Neuronal stem cell (in vitro differentiated cells): ENCODE measurements around the gene TMEM132C.

Source experiments
- DNase-seq: peaks from one replicate; pipeline ENCODE4 v3.0.0-alpha.2; 2013; ENCODE audit warnings: low spot score
- H2AFZ ChIP-seq: one replicate; pipeline ENCODE4 v1.6.1; 2013; ENCODE audit warnings: mild to moderate bottlenecking, low read length, inconsistent platforms
- H2AK5ac ChIP-seq: 2 replicates; pipeline ENCODE4 v1.6.1; 2013; ENCODE audit warnings: low read depth, mild to moderate bottlenecking, inconsistent platforms, low read length, moderate library complexity, mixed read lengths
- H2BK120ac ChIP-seq: 2 replicates; pipeline ENCODE4 v1.6.1; 2013; ENCODE audit warnings: low read depth, mild to moderate bottlenecking, inconsistent platforms, low read length, moderate library complexity, mixed read lengths
- H2BK12ac ChIP-seq: one replicate; pipeline ENCODE4 v1.6.1; 2013; ENCODE audit warnings: low read length, inconsistent platforms
- H2BK15ac ChIP-seq: 2 replicates; pipeline ENCODE4 v1.6.1; 2013; ENCODE audit warnings: mild to moderate bottlenecking, low read length, inconsistent platforms, mixed read lengths
- H2BK5ac ChIP-seq: one replicate; pipeline ENCODE4 v1.6.1; 2013; ENCODE audit warnings: inconsistent platforms, mild to moderate bottlenecking, low read length, moderate library complexity
- H3K14ac ChIP-seq: one replicate; pipeline ENCODE4 v1.6.1; 2013; ENCODE audit warnings: low read length, inconsistent platforms
- H3K18ac ChIP-seq: 2 replicates; pipeline ENCODE4 v1.6.1; 2013; ENCODE audit warnings: low read length, inconsistent platforms
- H3K23ac ChIP-seq: 2 replicates; pipeline ENCODE4 v1.6.1; 2013; ENCODE audit warnings: low read depth, mild to moderate bottlenecking, mixed read lengths, low read length, inconsistent platforms; ENCODE audit not compliant: poor library complexity
- H3K27ac ChIP-seq: replicated peaks from 3 replicates; pipeline ENCODE4 v1.5.1; 2013; ENCODE audit warnings: low read length, inconsistent platforms
- H3K27me3 ChIP-seq, 3 experiments: 2 replicates each; pipeline ENCODE4 v1.6.1; 2013; ENCODE audit warnings: low read length in 3 of 3, mild to moderate bottlenecking in 2 of 3, inconsistent platforms in 1 of 3, low read depth in 1 of 3, mixed read lengths in 1 of 3, moderate library complexity in 1 of 3; ENCODE audit not compliant: control insufficient read depth in 3 of 3, insufficient read depth in 3 of 3
- H3K36me3 ChIP-seq, 2 donors: replicated peaks in 1 of 2; 2 replicates each; pipeline ENCODE4 v1.6.1; 2013; ENCODE audit warnings: low read length in 2 of 2; ENCODE audit not compliant: control insufficient read depth in 2 of 2, insufficient read depth in 2 of 2
- H3K4ac ChIP-seq: 2 replicates; pipeline ENCODE4 v1.6.1; 2013; ENCODE audit warnings: inconsistent platforms, mild to moderate bottlenecking, low read length, moderate library complexity
- H3K4me1 ChIP-seq, 2 donors: 1 replicate in 1 of 2; 2 replicates in 1 of 2; pipeline ENCODE4 v1.6.1; 2013; ENCODE audit warnings: low read length in 2 of 2, low read depth in 1 of 2; ENCODE audit not compliant: control insufficient read depth in 2 of 2, insufficient read depth in 1 of 2
- H3K4me2 ChIP-seq: one replicate; pipeline ENCODE4 v1.6.1; 2013; ENCODE audit warnings: mild to moderate bottlenecking, low read length, inconsistent platforms; ENCODE audit not compliant: insufficient read depth, poor library complexity, severe bottlenecking
- H3K4me3 ChIP-seq, 2 donors: 2 replicates each; pipeline ENCODE4 v1.5.1; 2013; ENCODE audit warnings: low read length in 2 of 2, mild to moderate bottlenecking in 2 of 2, inconsistent platforms in 1 of 2, moderate library complexity in 1 of 2
- H3K79me1 ChIP-seq: one replicate; pipeline ENCODE4 v1.6.1; 2013; ENCODE audit warnings: low read depth, mild to moderate bottlenecking, inconsistent platforms, low read length, moderate library complexity
- H3K9ac ChIP-seq: one replicate; pipeline ENCODE4 v1.6.1; 2013; ENCODE audit warnings: mild to moderate bottlenecking, low read depth, low read length, inconsistent platforms; ENCODE audit not compliant: poor library complexity
- H3K9me3 ChIP-seq, 2 donors: replicated peaks in 1 of 2; 2 replicates each; pipeline versions ENCODE3 to v1.6.1; 2013; ENCODE audit warnings: low read length in 2 of 2, mild to moderate bottlenecking in 2 of 2, inconsistent platforms in 1 of 2, low read depth in 1 of 2, mixed read lengths in 1 of 2, moderate library complexity in 1 of 2; ENCODE audit not compliant: control insufficient read depth in 2 of 2, insufficient read depth in 1 of 2
- H4K8ac ChIP-seq: one replicate; pipeline ENCODE4 v1.6.1; 2013; ENCODE audit warnings: low read depth, mild to moderate bottlenecking, inconsistent platforms, low read length, moderate library complexity
- H4K91ac ChIP-seq: one replicate; pipeline ENCODE4 v1.6.1; 2013; ENCODE audit warnings: low read length, low read depth, mild to moderate bottlenecking, inconsistent platforms; ENCODE audit not compliant: poor library complexity
- WGBS, 2 donors: extraction: QIAGEN DNeasy Blood & Tissue Kit; methylation state at CpG; one replicate each; pipeline ENCODE4 v1.1.7; 2013; ENCODE audit warnings: missing lambda C conversion rate in 2 of 2, mixed read lengths in 1 of 2; ENCODE audit not compliant: insufficient read length in 2 of 2, insufficient replicate concordance in 1 of 2; ENCODE audit errors: extremely low coverage in 2 of 2; 5-methylcytosine and 5-hydroxymethylcytosine counted together

TMEM132C gene

DNA sequence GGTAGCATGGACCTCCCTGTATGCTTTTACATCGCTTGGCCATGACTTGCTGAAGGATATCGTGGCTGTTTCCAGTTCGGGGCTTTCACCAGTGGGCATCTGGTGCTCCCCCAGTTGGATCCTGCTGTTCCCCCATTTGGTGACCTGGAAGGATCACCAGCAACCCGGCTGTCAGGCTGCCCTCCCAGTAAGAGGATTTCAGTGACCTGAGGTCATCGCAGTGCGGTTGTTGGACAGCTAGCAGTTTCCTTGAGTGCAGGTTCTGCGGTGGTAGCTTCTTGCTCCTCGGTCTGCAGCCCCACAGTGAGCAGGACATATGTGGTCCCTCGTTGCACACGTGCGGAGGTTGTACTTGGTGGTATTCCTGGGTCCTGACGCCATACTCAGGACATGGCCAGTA is 58.7 kb downstream of the TMEM132C start:
- Histone ChIP-seq H3K4me2 (no peak overlapping the region), H4K91ac (no peak overlapping the region), H3K9me3 (peaks cover 0 to 14% of the 10 kb centered on the region in 2 donors), H2AK5ac (no peak overlapping the region), H3K4me3 (no peak overlapping the region), H3K4ac (peak overlapping the region; percentile 72), H3K36me3 (peaks cover 0 to 14% of the 10 kb centered on the region in 2 donors), H2BK120ac (no peak overlapping the region), H3K9ac (no peak overlapping the region), H3K23ac (no peak overlapping the region), H2BK12ac (no peak overlapping the region), H3K18ac (peak overlapping the region; percentile 63), H2BK5ac (no peak overlapping the region), H3K27me3 (no peaks in the 10 kb centered on the region), H3K4me1 (peaks cover 4 to 12% of the 10 kb centered on the region in 2 donors), H3K27ac (no peak overlapping the region), H2BK15ac (no peak overlapping the region), H4K8ac (peak overlapping the region; percentile 26), H3K79me1 (no peaks in the 10 kb centered on the region), H3K14ac (no peak overlapping the region), H2AFZ (no peak overlapping the region)
- WGBS, 2 donors, result no CpG with 5 or more reads among the region's 12 CpGs
- DNase-seq, result no peak

DNA sequence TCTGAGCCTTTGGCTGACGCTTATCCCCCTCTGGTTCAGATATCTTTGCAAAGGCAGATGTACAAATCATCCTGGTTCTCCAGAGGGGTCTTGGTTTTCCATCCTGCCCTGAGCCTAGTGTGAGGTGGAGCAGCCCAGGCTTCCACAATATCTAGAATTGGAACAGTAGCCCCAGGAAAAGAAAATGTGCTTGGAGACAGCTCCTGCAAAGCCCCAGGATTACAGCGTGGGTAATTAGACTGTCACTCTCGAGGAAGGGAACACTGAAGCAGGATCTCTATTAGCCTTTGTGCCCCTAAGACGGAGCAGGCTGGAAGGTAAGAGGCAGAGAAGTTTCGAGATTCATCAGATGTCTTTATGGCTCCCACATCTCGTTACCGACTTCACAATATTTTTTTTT is 59.4 kb downstream of the TMEM132C start:
- Histone ChIP-seq H3K9me3 (peaks cover 0 to 10% of the 10 kb centered on the region in 2 donors), H3K36me3 (peaks cover 0 to 10% of the 10 kb centered on the region in 2 donors), H3K14ac (no peak overlapping the region), H3K4me3 (no peak overlapping the region), H3K23ac (no peak overlapping the region), H3K79me1 (no peaks in the 10 kb centered on the region), H2BK5ac (no peak overlapping the region), H3K27me3 (no peaks in the 10 kb centered on the region), H3K9ac (no peak overlapping the region), H2BK12ac (no peak overlapping the region), H3K4me2 (no peak overlapping the region), H3K4me1 (peaks cover 4 to 12% of the 10 kb centered on the region in 2 donors), H2AK5ac (no peak overlapping the region), H2AFZ (no peak overlapping the region), H2BK120ac (no peak overlapping the region), H4K91ac (no peak overlapping the region), H3K18ac (no peak overlapping the region), H2BK15ac (no peak overlapping the region), H4K8ac (no peak overlapping the region), H3K27ac (no peak overlapping the region), H3K4ac (no peak overlapping the region)
- WGBS, 2 donors, result no CpG with 5 or more reads among the region's 7 CpGs
- DNase-seq, result no peak

DNA sequence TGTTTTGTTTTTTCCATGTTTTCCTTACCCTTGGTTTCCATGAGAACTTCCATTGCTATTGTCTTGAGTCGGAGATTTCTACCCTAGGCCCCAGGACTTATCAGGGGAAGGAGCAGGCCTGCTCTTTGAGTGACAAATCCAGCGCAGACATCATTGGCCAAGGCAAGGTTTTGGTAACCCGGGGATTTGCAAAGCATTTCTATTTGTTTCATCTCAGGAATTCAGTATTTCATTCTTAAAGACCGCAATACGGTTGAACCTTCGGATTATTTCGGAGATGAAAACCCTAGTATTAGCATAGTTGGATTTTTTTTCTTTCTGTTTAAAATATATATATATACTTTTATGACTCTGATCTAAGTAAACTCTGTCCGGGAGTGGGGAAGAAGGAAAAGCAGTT is 62.0 kb downstream of the TMEM132C start:
- H4K8ac ChIP-seq, result no peak overlapping the region
- no peak overlapping the region for H3K4me2 ChIP-seq
- H2BK120ac ChIP-seq, result no peak overlapping the region
- no peak overlapping the region for H3K23ac ChIP-seq
- no peak overlapping the region for H3K27ac ChIP-seq
- H3K4me1 ChIP-seq, result peaks cover 4 to 8% of the 10 kb centered on the region in 2 donors
- H2AK5ac ChIP-seq, result no peak overlapping the region
- no peaks in the 10 kb centered on the region for H3K27me3 ChIP-seq
- DNase-seq, result no peak
- no peak overlapping the region for H3K18ac ChIP-seq
- no peak overlapping the region for H2BK5ac ChIP-seq
- no peak overlapping the region for H2BK15ac ChIP-seq
- H4K91ac ChIP-seq, result no peak overlapping the region
- no peak overlapping the region for H2BK12ac ChIP-seq
- no peak overlapping the region for H3K4me3 ChIP-seq
- peaks cover 0 to 2% of the 10 kb centered on the region in 2 donors for H3K36me3 ChIP-seq
- no CpG with 5 or more reads among the region's 8 CpGs for WGBS, 2 donors
- H3K9me3 ChIP-seq, result peaks cover 0 to 6% of the 10 kb centered on the region in 2 donors
- H2AFZ ChIP-seq, result no peak overlapping the region
- H3K4ac ChIP-seq, result no peak overlapping the region
- H3K9ac ChIP-seq, result no peak overlapping the region
- H3K14ac ChIP-seq, result no peak overlapping the region
- H3K79me1 ChIP-seq, result no peaks in the 10 kb centered on the region

DNA sequence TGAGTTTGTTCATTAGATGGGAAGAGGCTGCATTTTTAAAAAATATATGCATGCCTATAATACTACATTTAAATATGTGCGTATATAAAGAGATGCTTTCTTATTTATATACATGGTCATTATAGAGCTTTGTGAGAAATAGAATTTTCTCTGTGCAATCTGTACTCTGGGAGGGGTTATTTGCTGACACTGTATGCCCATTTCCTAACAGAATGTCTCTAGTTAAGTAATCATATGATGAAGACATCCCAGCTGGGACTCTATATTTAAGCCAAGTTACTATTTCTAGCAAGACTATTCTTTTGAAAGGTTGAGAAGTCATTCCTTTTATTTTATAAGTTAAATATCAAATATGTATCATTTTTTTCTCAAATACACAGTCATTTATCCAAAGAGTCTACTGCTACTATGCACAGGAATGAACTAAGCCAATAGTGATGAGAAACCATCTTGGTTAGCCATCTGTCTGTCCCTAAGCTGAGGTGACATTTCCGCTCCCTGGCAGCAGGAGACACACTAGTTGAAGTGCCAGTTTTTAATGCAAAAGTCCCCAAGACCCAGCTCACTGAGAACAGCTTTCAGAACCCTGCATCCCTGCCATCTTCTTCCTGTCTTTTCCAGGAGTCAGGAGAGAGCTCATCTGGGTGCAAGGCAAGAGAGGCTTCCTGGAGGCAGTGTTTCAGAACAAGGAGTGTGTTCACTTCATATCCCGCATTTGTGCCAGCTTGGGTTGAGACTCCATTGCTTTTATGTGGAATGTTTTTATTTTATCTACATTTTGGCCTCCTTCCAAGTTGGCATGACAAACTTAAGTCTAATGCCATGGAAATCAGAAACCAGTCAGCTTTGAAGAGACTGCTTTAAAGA is 69.5 kb downstream of the TMEM132C start:
- peak overlapping the region; percentile 26 for H2AFZ ChIP-seq
- H3K4me1 ChIP-seq, result peaks cover 19 to 32% of the 10 kb centered on the region in 2 donors
- no peak overlapping the region for H3K23ac ChIP-seq
- H2BK120ac ChIP-seq, result no peak overlapping the region
- DNase-seq, result no peak
- no peak overlapping the region for H2BK15ac ChIP-seq
- no peak overlapping the region for H4K8ac ChIP-seq
- peaks cover 4 to 6% of the 10 kb centered on the region in 2 donors for H3K9me3 ChIP-seq
- H2BK5ac ChIP-seq, result no peak overlapping the region
- no peaks in the 10 kb centered on the region for H3K27me3 ChIP-seq
- H3K4ac ChIP-seq, result no peak overlapping the region
- no peaks in the 10 kb centered on the region for H3K36me3 ChIP-seq
- H2BK12ac ChIP-seq, result no peak overlapping the region
- H3K4me2 ChIP-seq, result no peak overlapping the region
- H3K27ac ChIP-seq, result no peak overlapping the region
- H2AK5ac ChIP-seq, result peak overlapping the region; percentile 17
- H3K4me3 ChIP-seq, result peak overlapping the region in 1 of 2 donors; percentile 35
- H3K79me1 ChIP-seq, result no peaks in the 10 kb centered on the region
- no CpG with 5 or more reads among the region's 3 CpGs for WGBS, 2 donors
- no peak overlapping the region for H3K18ac ChIP-seq
- no peak overlapping the region for H3K9ac ChIP-seq
- no peak overlapping the region for H4K91ac ChIP-seq
- no peak overlapping the region for H3K14ac ChIP-seq
